Tibial nerve (tissue), 4 donors: ENCODE results near the gene SETD3. TPM values are rescaled to one million over a fixed set of nuclear protein-coding genes. Genes with fewer than 3 reads are reported as not detected.

Experiments
- DNase-seq, 2 donors: peaks; one replicate each; pipeline ENCODE4 v3.0.0-alpha.2; 2019; ENCODE audit warnings: low spot score in 2 of 2
- H3K27ac ChIP-seq, 4 donors: fragments of 200-600 bp; sonication (generic) in 3 of 4; one replicate each; pipeline ENCODE4 v1.5.1; 2017 to 2019; ENCODE audit warnings: mild to moderate bottlenecking in 1 of 4
- H3K27me3 ChIP-seq, 2 donors: fragments of 200-600 bp; sonication (generic) in 1 of 2; one replicate each; pipeline versions ENCODE4 v1.5.1 to v1.6.0; 2017 to 2019
- H3K36me3 ChIP-seq, 3 donors: fragments of 200-600 bp; sonication (generic); one replicate each; pipeline ENCODE4 v1.5.1; 2018 to 2019
- H3K4me1 ChIP-seq, 4 donors: fragments of 200-600 bp; sonication (generic) in 3 of 4; one replicate each; pipeline ENCODE4 v1.5.1; 2017 to 2019
- H3K4me3 ChIP-seq, 4 donors: fragments of 200-600 bp; sonication (generic) in 3 of 4; one replicate each; pipeline ENCODE4 v1.5.1; 2017 to 2019; ENCODE audit warnings: mild to moderate bottlenecking in 1 of 4, moderate library complexity in 1 of 4
- H3K9me3 ChIP-seq, 4 donors: fragments of 200-600 bp; sonication (generic) in 3 of 4; one replicate each; pipeline ENCODE4 v1.5.1; 2017 to 2019
- EP300 ChIP-seq, 2 donors: sonication (generic); formaldehyde crosslinking; IDR thresholded peaks; one replicate each; pipeline ENCODE4 v1.6.1; 2017; ENCODE audit warnings: antibody characterized with exemption in 2 of 2, mild to moderate bottlenecking in 1 of 2
- POLR2A ChIP-seq, 2 donors: fragments of 450-650 bp; IDR thresholded peaks; one replicate each; pipeline ENCODE4 v1.6.1; 2017; ENCODE audit warnings: antibody characterized with exemption in 2 of 2, mild to moderate bottlenecking in 2 of 2, moderate library complexity in 2 of 2
- WGBS, 2 donors: methylation state at CpG; one replicate each; pipeline ENCODE4 v1.1.5; 2018; 5-methylcytosine and 5-hydroxymethylcytosine counted together
- total RNA-seq, 4 donors: library from RNA; depleted of rRNA; stranded (reverse); fragments of >200 nt; gene quantifications; one replicate each; pipeline ENCODE4 v1.1.0, GENCODE V29; 2016
- TF ChIP-seq, protein P1 (sequence below), 5 experiments: fragments of 200-600 bp in 3 of 5; fragments of 450-650 bp in 2 of 5; sonication (generic) in 3 of 5; IDR thresholded peaks; one replicate each; pipeline ENCODE4 v1.5.1; 2016 to 2019; ENCODE audit warnings: antibody characterized with exemption in 5 of 5, mild to moderate bottlenecking in 3 of 5, moderate library complexity in 2 of 5

The SETD3 gene
- total RNA-seq, 4 donors from 2014 or later: 63.3 to 118 (median 80.6) TPM

DNA sequence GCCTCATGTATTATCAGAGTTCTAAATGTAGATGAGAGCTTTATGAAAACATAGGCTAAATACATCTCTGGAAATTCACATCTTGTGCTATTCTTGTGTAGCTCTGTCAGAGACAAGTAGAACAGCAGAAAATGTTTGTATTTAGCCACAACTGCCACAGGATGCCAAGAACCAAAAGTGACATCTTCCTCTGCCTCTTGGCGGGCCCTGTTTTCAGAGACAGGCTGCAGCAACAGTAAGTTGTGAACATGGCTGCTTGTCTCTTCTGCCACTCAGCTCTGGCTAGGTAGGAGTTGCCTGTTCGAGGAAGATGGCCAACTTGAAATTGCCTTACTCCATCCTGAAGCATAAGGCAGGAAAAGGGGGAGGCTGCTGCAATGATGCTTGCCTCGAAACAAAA lies 30.4 kb downstream of the SETD3 start:
- no peaks in the 10 kb centered on the region for H3K27me3 ChIP-seq
- no peak for DNase-seq
- H3K4me1 ChIP-seq: no peaks in the 10 kb centered on the region
- H3K9me3 ChIP-seq: no peaks in the 10 kb centered on the region
- TF ChIP-seq, protein P1, sequence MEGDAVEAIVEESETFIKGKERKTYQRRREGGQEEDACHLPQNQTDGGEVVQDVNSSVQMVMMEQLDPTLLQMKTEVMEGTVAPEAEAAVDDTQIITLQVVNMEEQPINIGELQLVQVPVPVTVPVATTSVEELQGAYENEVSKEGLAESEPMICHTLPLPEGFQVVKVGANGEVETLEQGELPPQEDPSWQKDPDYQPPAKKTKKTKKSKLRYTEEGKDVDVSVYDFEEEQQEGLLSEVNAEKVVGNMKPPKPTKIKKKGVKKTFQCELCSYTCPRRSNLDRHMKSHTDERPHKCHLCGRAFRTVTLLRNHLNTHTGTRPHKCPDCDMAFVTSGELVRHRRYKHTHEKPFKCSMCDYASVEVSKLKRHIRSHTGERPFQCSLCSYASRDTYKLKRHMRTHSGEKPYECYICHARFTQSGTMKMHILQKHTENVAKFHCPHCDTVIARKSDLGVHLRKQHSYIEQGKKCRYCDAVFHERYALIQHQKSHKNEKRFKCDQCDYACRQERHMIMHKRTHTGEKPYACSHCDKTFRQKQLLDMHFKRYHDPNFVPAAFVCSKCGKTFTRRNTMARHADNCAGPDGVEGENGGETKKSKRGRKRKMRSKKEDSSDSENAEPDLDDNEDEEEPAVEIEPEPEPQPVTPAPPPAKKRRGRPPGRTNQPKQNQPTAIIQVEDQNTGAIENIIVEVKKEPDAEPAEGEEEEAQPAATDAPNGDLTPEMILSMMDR (IDR thresholded peaks at IDR 0.05): no peak
- TF ChIP-seq POLR2A (IDR thresholded peaks at IDR 0.05): no peak
- no peak for TF ChIP-seq EP300 (IDR thresholded peaks at IDR 0.05)
- peaks cover 0 to 89% (median 0%) of the 10 kb centered on the region in 3 donors for H3K36me3 ChIP-seq
- 89 to 93% methylated on average over 3 of the region's 3 CpGs for WGBS, 2 donors
- no peak overlapping the region for H3K27ac ChIP-seq
- no peak overlapping the region for H3K4me3 ChIP-seq

DNA sequence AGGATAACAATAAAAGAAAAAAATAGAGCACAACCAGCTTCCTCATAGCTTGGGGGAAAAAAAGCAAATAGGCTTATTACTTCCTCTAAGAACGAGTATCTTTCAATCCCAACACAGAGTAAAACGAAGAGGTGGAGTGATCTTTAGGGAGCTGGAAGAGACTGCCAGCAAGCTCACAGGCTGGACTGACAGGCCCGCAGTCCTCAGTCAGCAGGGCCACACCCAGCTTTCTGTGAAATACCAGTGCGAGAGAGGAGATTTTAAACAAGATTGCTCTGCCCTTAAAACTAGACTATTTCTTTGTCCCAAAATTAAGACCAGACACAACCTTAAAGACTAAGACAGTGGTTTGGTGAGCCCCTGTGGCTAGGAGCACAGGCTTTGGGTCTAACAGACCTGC lies 32.9 kb downstream of the SETD3 start:
- Histone ChIP-seq H3K27ac (no peak overlapping the region), H3K4me3 (no peak overlapping the region), H3K4me1 (no peaks in the 10 kb centered on the region), H3K9me3 (no peaks in the 10 kb centered on the region), H3K36me3 (peaks cover 0 to 88% (median 0%) of the 10 kb centered on the region in 3 donors), H3K27me3 (no peaks in the 10 kb centered on the region)
- WGBS, 2 donors: 86 to 90% methylated on average over 4 of the region's 4 CpGs
- TF ChIP-seq POLR2A (IDR thresholded peaks at IDR 0.05) (no peak), EP300 (IDR thresholded peaks at IDR 0.05) (no peak)
- TF ChIP-seq, protein P1 (IDR thresholded peaks at IDR 0.05): no peak
- no peak for DNase-seq

DNA sequence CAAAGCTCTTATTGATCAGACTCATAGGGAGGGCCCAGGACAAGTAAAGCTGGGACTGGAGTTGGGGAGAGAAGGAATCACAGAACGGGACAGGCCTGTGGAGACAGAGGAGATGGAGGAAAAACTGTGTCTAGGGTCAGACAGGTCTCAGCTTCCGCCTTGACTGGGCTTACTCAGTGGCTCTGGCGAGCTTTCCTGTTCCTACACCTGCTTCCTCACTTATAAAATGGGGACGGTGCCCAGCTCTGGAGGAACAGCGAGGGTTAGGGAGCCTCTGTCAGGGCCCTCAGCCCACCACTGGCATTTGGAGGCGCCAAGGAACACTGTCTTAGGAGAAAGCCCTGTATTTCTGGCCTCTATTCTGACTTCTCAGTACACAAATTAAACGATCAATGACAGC lies 34.7 kb downstream of the SETD3 start:
- Histone ChIP-seq H3K27me3 (no peaks in the 10 kb centered on the region), H3K4me3 (no peak overlapping the region), H3K36me3 (peaks cover 0 to 93% (median 0%) of the 10 kb centered on the region in 3 donors), H3K9me3 (no peaks in the 10 kb centered on the region), H3K4me1 (no peaks in the 10 kb centered on the region), H3K27ac (no peak overlapping the region)
- no peak for DNase-seq
- TF ChIP-seq POLR2A (IDR thresholded peaks at IDR 0.05) (no peak), EP300 (IDR thresholded peaks at IDR 0.05) (no peak)
- TF ChIP-seq, protein P1 (IDR thresholded peaks at IDR 0.05): no peak
- 89 to 90% methylated on average over 7 of the region's 7 CpGs for WGBS, 2 donors

DNA sequence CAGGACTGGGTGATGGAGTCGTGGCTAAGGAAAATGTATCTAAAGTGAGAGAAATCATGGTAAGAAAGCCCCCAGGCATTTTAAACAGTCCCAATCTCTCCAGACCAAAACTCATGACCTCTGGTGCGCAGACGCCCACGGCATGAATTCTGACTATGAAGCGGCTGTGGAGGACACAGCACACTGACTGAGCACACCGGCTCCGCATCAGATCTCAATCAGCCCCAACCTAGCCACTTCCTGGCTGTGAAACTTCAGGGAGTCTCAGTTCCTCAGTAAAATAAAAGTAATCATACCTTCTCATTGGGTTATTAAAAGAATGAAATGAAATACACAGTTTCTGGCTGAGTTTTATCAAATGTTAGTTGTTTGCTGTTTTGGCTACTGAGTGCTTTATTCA lies 38.7 kb downstream of the SETD3 start:
- H3K27ac ChIP-seq: no peak overlapping the region
- no peaks in the 10 kb centered on the region for H3K9me3 ChIP-seq
- H3K4me1 ChIP-seq: peaks cover 0 to 3% (median 0%) of the 10 kb centered on the region in 4 donors
- no peak overlapping the region for H3K4me3 ChIP-seq
- H3K36me3 ChIP-seq: peaks cover 0 to 88% (median 0%) of the 10 kb centered on the region in 3 donors
- no peaks in the 10 kb centered on the region for H3K27me3 ChIP-seq
- 73 to 74% methylated on average over 7 of the region's 7 CpGs for WGBS, 2 donors
- DNase-seq: no peak
- TF ChIP-seq, protein P1 (IDR thresholded peaks at IDR 0.05): no peak
- TF ChIP-seq EP300 (IDR thresholded peaks at IDR 0.05) (no peak), POLR2A (IDR thresholded peaks at IDR 0.05) (no peak)

DNA sequence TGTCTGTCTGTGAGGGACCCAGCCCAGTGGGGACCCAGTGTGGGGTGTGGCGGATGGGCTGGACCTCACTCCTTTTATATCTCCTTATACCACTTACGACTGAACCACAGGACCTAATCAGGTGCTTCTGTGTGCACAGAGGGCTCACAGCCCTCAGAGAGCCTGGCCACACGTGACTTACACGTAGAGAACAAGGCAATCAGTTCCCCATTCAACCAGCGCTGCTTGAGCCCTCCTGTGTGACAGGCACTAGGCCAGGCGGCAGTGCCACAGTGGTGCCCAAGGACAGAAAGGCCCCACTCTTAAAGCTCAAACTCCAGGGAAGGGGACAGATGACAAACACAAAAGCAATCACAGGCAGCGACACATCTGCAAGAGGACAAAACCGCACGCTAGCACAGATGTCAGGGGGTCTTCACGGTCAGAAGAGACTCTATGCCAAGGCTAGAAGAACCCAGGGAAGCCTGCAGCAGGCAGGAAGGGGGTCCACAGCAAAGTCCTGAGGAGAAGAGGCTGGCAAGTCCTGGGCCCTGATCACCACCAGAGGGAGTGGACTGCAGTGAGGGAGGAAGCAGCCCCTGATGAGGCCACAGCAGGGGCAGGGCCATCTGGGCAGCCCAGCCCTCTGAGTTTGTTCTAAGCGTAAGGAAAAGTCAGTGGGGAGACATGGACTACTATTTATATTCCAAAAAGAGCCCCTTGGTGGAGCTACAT lies 39.3 kb downstream of the SETD3 start:
- WGBS, 2 donors: 89 to 91% methylated on average over 11 of the region's 11 CpGs
- no peak overlapping the region for H3K4me3 ChIP-seq
- no peak for DNase-seq
- H3K27ac ChIP-seq: no peak overlapping the region
- peaks cover 0 to 9% (median 0%) of the 10 kb centered on the region in 4 donors for H3K4me1 ChIP-seq
- no peaks in the 10 kb centered on the region for H3K9me3 ChIP-seq
- no peak for TF ChIP-seq EP300 (IDR thresholded peaks at IDR 0.05)
- TF ChIP-seq POLR2A (IDR thresholded peaks at IDR 0.05): no peak
- TF ChIP-seq, protein P1 (IDR thresholded peaks at IDR 0.05): no peak
- H3K27me3 ChIP-seq: no peaks in the 10 kb centered on the region
- H3K36me3 ChIP-seq: peaks cover 0 to 88% (median 0%) of the 10 kb centered on the region in 3 donors
